ENCODE results near the gene TAAR9.

DNA sequence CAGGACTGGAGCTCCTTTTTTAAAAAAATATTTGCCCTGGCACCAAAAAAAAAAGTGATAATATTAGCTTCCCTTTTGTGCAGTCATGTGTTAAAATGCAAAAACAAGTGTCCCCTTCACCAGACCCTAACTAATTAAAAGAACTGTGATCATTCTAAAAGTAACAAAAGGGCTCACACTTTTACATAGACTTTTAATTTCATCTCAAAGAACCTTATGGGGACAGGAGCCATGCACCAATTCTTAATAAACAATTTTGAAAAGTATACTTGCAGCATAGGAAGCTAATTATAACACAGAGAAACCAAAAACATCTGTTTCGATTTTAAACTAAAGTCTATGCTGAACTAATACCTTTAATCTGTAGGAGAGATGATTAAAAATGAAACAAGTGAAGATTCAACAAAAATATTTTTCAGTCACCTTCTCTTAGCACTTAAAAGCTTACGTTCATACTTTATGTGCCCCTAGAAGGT lies 42.4 kb upstream of the TAAR9 start:
- TF ChIP-seq, protein P1, sequence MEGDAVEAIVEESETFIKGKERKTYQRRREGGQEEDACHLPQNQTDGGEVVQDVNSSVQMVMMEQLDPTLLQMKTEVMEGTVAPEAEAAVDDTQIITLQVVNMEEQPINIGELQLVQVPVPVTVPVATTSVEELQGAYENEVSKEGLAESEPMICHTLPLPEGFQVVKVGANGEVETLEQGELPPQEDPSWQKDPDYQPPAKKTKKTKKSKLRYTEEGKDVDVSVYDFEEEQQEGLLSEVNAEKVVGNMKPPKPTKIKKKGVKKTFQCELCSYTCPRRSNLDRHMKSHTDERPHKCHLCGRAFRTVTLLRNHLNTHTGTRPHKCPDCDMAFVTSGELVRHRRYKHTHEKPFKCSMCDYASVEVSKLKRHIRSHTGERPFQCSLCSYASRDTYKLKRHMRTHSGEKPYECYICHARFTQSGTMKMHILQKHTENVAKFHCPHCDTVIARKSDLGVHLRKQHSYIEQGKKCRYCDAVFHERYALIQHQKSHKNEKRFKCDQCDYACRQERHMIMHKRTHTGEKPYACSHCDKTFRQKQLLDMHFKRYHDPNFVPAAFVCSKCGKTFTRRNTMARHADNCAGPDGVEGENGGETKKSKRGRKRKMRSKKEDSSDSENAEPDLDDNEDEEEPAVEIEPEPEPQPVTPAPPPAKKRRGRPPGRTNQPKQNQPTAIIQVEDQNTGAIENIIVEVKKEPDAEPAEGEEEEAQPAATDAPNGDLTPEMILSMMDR (IDR thresholded peaks at IDR 0.05): no peak
- TF ChIP-seq POLR2AphosphoS5 (IDR thresholded peaks at IDR 0.05; ENCODE audit: insufficient read depth in 1 of 2, low read depth in 1 of 2): no peak

Measured in vagina (tissue), 2 donors.